ENCODE measurements around the gene RABGAP1. TPM values are rescaled to one million over a fixed set of nuclear protein-coding genes. Genes with fewer than 3 reads are reported as not detected.

The RABGAP1 gene
- polyA plus RNA-seq, 5 donors: 58.5 to 89.0 (median 77.3) TPM

DNA sequence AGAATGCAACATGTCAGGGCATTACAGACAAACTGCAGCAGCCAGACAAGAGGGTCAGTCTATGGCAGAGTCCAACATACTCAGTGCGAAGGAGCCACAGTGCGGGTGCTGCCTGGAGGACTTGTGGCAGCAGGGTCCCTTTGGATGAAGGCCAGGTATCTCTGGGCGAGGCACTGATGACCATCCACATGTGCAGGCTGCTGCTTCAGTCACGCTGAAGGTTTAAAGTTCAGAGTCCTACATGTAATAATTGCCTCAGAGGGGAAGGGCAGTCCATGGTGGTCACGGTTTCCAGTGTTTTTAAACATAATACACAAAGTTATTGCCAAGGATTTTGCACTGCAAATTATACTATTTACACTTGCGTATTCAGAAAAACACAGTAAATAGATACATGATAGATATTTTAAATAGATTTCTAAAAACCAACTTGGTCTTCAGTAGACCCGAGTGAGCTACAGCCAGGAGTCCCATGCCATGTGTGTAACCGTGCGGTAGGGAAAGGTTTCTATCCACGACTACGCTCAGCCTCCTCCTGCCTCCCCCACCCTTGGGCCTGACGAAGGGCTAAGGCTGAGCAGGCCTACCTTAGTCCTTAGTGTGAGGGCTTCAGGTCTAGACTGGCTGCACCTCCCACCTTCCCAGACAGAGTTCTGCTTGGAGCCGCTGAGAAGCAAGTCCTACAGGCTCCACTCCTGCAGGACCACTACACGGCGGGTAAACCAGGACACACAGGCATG is 168.9 kb downstream of the RABGAP1 start:
- no peak for DNase-seq

DNA sequence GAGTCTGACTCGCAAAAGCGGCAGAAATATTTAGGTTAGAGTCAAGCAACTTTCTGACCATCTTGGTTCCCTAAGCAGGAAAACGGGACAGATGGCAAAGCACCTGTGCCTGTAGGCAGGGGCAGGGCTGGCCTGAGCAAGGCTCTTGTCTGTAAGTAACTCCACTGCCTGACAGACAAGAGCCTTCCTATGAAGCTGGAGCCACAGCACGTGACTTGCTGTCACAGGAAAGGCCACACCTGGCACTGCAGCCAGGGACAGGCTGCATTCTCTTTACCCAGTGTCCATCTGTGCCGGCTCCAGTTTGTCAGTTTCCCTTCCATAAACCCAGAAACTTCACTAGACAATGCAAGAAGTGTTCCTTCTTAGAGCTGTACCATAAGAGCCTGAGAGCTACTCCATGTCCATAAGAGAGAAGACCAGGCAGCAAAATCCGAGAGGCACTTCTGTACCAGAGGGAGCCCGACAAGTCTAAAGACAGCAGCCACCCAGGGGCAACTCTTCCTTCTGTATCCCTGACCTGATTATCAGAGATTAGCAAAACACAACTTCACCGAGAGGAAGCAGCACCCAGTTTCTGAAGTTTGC is 170.7 kb downstream of the RABGAP1 start:
- no peak for DNase-seq

DNA sequence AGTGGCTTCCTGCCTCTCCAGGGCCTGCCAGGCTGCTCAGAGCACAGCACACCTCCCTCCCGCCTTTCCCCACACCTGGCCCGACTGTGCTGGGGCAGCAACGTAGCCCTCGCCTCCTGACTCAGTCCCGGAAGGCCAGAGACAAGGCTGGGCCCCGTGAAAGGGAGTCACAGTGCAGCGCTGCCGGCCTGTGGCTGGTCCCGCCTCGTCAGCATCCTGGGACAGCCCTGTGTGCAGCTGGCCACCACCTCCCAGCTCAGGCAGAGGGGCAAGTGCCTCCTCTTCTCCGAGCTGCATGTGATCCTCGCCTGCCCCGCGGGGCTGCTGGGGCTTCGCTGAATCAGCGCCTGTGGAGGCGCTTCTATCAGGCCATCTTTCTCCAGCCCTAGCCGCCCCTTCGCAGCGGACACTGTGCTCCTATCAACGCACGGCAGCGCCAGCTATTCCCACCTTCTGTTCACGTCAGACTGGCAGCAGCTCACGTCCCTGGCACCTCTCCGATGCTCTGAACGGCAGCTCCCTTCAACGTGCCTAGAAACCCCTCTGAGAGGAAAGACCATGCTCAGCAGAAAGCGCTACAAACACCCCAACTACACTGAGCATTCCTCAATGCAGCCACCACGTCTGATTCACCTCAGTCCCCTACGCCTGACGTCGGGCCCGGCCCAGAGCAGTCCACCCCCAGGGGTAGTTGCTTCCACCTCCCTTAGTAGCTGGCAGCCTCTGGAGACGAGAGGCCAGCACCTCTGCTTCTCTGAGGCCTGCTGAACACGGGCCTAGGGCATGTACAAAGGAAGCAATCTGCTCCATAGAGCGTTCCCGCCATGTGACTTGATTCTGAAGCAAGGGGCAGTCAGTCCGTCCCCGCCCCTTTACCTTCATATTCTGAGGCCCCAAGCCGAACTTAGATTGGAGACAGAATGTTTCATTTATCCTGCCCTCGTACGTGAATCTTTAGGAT is 171.5 kb downstream of the RABGAP1 start:
- DNase-seq: no peak

DNA sequence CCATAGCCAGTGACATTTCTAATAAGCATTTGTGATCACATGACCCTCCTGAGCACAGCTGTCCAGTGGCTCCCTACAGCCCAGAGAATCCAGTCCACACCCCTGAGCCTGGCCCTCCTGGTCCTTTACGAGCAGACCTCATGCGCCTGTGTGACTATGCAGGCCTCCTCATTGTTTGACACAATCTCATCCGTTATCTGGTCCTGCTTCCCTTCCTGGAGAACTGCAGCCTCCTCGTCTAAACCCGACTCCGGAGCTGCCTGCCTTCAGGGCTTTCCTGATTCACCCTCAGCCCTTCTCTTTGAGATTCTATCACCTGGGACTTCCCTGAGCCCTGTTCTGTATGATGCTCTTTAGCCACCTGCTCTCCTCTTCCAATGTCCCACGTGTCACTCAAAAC is 172.4 kb downstream of the RABGAP1 start:
- DNase-seq: no peak

DNA sequence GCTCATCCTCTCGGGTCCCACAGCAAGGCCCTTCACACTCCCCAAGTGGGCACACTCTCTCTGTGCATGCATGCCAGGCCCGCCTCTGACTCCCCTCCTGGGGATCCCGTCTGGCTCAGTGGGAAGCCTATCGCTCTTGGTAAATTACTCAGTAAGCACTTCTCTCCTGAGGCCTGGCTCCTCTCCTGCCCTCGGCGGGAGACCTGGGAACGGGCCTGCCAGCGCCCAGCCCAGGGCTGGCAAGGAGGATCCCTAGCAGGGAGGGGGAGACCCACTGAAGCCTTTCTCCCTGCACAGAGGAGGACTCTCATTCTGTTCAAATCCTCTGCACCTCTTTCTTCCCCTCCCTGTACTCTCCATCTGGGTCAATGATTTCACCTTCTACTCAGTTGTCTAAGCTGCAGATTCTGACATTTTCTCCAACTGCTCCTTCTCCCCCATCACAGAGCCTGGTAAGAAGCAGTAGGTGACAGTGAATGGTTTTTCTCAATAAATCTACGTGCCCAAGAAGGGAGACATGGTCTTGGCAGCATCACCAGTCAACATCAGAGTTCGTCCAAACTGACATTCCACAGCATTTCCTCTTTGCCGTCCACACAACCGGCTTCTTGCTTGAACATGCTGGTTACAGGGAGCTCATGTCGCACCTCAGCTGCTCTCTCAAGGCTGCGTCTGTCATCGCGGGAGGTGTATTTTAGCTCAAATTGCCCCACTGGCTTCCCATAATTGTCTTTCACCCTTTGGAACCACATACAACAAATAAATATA is 174.5 kb downstream of the RABGAP1 start:
- no peak for DNase-seq

DNA sequence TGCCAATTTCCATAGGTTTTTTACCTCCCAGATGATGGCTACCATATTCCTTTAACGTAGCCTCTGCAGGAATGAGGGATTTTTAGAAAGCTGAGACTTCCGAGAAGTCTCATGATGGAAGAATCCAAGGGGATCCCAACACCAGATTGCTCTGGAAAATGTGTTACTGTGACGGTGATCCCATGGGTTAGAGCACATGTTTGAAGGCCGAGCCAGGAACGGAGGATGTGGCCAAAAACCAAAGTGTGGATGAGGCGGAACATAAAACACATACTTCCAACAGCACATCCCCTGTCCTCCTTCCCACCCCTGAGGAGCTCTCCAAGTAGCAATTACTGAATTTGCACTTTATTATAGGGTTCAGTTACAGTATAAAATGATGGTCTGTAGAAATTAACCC is 175.2 kb downstream of the RABGAP1 start:
- DNase-seq: no peak

DNA sequence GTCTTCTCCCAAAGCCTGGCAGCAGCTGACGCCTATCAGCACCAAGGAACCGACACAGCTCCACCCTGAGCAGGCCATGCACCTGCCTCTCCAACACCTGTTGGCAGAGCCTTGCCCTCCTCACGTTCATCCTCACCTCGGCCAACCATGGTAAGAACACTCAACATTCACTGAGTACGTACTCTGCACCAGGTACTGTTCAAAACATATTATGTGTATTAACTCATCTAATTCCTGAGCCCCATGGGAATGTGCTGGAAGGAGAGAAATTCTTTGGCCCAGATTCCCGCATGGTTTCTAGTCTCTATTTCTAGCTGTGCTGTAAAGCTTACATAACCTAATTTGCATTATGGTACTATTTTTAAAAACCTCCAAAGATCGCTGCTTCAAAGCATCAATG is 178.7 kb downstream of the RABGAP1 start:
- no peak for DNase-seq

DNA sequence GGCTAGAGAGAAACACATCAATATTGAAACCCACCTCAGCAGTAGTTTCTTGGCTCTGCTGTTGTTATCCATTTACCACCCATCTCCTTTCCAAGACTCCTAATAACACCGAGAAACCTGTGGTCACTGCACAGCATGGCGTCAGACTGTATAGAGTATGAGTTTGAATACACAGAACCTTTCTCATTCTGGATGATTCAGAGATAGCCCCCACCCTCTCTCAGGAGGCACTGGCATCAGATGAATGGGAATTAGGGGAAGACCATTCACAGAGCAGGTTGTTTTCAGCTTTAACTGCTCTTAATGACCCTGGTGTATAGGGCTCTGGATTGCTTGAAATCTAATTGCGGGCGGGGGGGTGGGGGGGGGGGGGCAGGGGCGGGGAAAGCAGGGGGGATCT is 179.3 kb downstream of the RABGAP1 start:
- no peak for DNase-seq

DNA sequence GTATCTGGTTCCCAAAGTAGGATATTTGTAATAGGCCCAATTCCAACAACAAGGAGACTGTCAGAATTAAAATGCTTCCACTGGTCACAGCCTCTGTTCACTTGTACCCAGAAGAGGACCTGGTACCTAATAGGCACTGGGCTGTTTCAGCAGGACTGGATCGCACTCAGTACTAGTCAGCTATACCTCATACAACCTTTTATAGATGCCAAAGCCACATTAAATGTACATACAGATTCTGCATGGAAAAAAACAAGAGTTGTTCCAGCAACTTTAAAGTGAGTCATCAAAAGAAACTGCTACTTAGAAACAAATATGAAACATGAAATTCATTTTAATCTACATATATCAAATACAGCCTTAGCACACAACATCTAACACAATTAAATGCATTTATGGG is 180.1 kb downstream of the RABGAP1 start:
- no peak for DNase-seq

DNA sequence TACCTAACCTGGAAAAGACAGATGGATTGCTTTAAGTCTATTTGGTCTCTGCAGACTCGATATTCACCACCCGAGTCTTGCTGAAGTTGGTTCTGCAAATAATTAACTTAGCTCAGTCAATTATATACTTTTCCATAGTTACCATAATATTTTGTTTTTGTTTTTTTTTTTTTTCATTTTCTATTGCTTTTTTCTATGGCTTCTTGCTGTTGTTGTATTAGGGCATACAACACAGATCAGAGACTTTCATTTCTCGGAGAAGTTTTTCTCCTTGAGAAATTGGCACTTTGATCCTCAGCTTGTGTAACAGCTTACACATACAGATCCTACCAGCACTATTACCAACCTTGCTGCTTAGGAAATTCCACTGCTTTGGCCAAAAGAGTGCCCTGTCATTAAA is 180.6 kb downstream of the RABGAP1 start:
- no peak for DNase-seq

DNA sequence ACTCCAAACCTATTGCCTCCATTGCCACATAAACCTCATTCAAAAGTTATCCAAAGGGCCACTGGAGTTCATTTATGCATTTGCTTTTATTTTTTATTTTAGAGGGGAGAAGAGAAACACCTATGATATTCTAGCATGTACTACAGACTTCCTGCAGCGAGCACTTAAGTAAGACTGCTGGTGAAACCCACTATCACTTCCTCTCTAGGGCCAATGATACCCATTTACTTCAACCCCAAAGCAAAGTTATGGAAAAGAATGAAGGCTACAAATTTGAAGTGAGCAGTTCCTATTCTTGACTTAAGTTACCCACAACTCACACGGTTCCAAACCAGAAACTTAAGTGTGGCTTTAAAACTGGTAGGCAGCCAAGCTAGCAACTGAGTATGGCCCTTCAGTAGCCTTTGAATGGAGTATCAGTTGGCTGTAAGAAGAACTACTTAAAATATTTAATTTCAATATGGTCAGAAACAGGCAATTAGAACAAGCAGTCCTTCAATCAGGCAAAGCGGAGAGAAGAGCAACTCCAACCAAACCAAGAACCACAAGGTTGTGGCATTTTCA is 186.8 kb downstream of the RABGAP1 start:
- no peak for DNase-seq

DNA sequence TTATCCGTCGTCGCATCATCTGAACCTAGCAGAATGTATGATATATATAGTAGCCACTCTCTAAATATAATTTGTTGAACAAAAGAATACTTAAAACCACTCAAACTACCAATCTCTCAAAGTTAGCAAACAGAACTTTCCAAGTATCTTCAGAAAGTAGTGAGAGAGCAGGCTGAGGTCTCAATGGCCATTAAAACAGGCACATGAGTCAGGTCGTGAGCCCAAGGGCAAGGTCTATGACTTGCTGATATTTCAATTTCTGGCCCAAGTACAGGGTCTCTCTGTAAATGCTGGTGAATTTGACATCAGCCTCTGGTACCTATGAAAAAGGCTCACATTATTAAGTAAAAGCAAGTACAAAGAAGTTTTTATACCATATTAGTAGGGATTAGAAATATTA is 187.8 kb downstream of the RABGAP1 start:
- no peak for DNase-seq

DNA sequence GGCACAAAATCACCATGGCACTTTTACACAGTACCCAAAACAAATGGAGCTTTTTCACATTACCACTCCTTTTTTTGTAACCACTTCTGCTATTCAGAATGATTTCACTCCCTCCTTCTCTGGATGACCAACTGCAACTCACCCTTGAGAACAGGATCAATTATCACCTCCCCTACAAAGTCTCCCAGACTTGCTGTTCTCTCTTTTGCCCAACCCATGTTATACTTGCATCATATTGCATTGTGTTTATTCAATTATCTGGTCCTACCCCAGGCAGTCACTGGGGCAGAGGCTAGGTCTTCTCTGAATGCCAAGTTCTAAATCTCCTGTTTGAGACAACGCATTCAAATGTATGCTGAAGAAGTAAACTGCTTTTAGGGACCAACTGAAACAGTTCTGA is 188.6 kb downstream of the RABGAP1 start:
- DNase-seq: no peak

DNA sequence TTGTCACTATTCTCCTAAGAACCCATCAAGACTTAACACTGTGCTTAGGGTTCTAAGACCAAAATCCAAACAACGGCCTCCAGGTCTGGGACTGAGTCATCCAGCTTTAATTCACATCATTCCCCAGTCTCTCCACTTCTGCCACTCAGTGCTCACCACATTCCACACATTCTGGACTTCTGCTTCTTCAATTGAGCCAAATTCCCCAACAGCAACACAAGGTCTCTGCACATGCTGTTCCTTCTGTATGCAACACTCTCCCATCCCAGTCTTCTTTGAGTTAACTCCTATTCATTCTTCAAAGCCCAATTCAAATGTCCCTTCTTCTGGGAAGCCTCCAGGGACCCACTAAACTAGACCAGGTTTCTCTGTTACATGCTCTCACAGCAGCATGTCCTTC is 190.4 kb downstream of the RABGAP1 start:
- no peak for DNase-seq

DNA sequence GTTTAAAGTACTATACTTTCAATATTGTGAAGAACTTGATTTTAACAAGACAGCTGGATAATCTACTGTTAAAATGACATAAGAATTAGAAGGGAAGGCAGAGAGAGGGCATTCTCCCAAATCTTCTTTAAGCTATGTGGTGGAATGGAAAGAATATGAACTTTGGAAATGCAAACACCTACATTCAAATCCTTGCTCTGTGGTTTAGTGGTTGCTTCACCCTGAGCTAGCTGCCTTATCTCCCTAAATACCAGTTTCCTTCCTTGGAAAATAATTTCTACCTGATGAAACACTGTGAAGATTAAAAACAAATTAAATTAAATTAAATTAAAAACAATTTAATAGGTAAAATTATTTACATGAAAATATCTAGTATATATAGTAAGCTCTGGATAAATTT is 191.2 kb downstream of the RABGAP1 start:
- no peak for DNase-seq

DNA sequence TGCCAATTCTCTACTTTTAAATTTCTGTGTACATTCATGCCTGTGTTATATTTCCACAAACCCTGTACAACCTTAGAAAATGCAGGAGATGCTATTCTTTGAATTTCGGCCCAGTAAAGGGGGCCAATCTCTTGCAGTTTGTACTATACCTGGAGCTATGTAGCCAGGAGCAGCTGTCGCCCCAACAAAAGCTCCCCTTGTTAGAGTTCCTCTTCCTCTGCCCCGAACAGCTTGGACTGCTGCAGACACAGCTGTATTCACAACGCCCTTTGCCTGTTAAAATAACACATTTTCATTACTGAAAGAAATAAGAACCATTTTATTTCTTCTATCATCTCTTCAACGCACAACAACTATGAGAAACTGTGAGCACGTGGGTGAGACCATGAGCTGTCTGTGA is 191.9 kb downstream of the RABGAP1 start:
- DNase-seq: no peak

DNA sequence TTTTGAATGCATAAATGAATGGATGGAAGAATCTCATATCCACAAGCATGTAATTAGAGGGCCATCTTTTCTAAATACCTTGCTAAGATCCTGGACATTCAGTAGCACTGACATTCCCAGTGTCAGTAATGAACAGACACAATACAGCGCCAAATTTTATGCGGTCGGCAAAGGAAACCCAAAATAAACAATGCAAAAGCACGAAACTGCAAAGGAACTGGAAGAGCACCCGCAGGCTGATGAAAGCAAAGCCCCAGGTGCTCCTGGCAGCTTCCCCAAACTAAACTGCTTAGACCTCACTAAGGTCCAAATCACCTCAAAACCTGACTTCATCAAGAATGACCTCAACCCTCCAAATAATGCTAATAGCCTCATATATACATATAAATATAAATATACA is 194.6 kb downstream of the RABGAP1 start:
- DNase-seq: no peak

DNA sequence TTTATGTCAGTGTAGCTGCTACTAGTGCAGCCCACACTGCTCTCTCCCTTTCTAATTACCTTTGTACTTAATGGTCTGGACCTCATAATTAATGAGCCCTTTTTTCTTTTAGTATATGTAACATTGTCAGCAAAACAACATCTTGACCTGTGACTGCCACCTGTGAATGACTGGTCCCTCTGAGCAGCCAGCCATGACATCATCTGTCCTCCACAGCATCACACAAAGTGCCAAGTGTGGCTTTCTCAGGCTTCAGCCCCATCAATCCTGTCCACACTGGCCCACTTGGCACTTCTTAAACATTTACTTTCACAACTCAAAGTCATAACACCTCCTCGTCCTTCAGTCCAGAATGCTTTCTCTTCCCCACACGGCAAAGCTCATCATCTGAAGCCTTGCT is 197.3 kb downstream of the RABGAP1 start:
- DNase-seq: no peak

DNA sequence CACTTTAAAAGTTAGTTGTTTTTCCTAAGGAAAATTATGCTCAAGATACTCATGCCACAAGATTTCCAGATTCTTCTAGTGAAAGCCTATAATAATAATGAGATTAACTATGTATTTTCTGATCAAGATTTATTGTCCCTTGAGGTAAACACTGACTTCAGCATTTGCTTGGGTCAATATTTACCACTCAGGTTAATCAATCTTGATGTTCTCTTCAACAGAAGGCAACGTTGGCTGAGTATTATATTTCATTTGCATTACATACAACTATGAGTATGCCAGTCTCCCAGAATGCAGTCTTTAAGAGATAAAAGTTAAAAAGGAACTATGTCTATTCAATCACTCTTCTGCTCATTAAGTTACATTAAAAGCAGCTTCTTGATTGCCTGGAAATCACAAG is 208.2 kb downstream of the RABGAP1 start:
- no peak for DNase-seq

DNA sequence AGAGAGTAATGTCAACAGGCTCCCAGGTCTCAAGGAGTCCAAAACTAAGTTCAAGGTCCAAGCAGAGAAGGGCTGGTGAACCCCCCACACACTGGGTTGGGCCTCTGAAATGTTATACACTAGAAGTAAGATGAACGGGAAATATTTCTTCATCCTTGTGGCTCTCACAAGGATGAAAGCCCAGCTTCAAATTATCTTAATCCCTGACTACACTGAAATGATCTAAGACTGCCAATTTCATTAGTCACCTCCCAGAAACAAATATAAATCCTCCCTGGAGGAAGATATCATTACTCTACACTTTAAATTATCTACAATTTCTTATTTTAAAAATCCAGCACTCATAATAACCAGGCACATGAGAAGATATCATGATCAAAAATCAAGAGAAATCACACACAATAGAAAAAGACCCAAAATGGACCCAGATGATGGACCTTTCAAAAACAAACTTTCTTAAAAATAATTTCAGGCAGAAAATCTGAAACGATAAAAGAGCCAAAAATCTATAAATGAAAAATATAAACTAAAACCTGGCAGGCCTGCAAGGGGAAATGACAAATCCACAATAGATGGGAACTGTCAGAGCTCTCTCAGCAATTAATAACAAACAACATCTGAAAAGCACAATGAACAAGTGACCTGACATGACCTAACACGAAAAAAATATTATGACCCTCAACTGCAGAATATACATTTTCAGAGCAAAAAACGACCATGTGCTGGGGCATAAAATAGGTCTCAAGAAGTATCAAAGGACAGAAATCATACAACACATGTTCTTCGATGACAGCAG is 210.1 kb downstream of the RABGAP1 start:
- DNase-seq: no peak

All from right lung (tissue), 5 donors.